D721Med (cell line): ENCODE results near the gene PPBP.

Source experiments
- DNase-seq: peaks from one replicate; pipeline ENCODE4 v3.0.0; 2011; ENCODE audit warnings: low spot score; ENCODE audit not compliant: insufficient read length
- FAIRE-seq: peaks from 2 replicates; lab custom pipeline; 2011; peaks lifted over from hg19 to GRCh38; lab: Jason Lieb, UNC
- TF ChIP-seq, protein P1 (sequence below): IDR thresholded peaks from 2 replicates; pipeline ENCODE4 v1.5.1; 2012; ENCODE audit warnings: mild to moderate bottlenecking, control low read depth; ENCODE audit not compliant: insufficient read depth; ENCODE audit errors: missing control alignments

Gene PPBP

DNA sequence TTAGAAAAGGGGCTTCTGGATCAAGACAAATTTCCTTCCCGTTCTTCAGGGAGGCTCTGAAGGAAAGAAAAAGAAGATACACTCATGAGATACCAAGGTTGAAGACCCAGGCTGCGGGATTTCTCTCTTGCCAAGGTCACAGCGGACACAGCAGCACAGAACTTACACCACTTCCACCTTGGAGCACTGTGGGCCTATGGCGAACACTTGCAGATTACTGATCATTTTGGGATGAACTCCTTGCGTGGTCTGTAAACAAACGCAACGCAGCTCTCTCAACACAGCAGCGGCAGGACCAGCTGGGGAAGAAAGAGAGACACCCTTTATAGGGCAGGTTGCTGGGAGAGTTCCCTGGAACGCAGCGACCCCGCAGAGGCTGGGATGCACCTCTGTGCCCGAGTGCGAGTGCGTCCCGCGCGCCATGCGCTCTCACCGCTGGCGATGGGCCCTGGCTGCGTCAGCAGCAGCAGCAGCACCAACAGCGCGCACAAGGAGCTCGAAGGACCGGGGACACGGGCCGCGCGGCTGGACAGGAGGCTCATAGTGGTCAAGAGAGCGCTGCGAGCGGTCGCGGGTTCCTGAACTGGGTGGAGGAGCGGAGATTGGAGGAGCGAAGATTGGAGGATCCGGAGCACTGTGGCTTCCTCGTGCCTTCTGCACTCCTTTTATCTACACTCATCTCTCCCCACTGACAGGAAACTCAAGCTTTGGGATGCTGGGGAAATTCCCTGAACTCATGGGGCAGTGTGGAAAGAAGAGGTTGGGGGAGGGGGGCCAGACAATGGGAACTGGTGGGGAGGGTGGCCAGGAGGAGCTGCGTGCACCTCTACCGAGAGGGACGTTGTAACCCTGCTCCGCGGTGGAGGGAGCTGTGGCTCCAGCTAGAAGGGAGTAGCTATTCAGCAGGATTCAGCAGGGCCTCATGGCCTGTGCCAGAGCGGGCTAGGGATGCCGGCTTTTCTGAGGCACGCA is 10.3 kb upstream of the PPBP start, which contains the start of gene CXCL5:
Gene CXCL5, minus strand, starts transcription at position 638 of the 972 bp plus-strand sequence. Its CDS starts 96 bp downstream, at position 542.
- no peak for DNase-seq
- TF ChIP-seq, protein P1, sequence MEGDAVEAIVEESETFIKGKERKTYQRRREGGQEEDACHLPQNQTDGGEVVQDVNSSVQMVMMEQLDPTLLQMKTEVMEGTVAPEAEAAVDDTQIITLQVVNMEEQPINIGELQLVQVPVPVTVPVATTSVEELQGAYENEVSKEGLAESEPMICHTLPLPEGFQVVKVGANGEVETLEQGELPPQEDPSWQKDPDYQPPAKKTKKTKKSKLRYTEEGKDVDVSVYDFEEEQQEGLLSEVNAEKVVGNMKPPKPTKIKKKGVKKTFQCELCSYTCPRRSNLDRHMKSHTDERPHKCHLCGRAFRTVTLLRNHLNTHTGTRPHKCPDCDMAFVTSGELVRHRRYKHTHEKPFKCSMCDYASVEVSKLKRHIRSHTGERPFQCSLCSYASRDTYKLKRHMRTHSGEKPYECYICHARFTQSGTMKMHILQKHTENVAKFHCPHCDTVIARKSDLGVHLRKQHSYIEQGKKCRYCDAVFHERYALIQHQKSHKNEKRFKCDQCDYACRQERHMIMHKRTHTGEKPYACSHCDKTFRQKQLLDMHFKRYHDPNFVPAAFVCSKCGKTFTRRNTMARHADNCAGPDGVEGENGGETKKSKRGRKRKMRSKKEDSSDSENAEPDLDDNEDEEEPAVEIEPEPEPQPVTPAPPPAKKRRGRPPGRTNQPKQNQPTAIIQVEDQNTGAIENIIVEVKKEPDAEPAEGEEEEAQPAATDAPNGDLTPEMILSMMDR: no peak
- FAIRE-seq: no peak

DNA sequence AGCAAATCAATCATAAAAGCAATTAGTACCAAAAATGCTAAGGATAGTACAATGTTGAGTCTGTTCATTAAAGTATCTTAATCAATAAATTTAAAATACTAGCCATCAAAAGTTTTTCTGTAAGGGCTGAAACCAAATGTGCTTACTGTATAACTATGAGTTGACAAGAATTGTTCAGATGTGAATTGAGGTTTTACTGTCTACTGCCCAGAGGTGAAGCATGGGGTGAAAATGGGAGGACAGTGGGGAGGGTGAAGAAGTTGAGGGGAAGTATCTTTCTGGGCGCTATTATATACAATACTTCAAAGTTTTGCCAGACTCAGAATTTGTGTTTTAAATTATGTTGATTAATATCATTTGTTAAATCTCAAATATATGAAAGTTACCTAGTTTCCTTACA is 4.1 kb upstream of the PPBP start:
- no peak for FAIRE-seq
- TF ChIP-seq, protein P1: no peak
- DNase-seq: no peak

DNA sequence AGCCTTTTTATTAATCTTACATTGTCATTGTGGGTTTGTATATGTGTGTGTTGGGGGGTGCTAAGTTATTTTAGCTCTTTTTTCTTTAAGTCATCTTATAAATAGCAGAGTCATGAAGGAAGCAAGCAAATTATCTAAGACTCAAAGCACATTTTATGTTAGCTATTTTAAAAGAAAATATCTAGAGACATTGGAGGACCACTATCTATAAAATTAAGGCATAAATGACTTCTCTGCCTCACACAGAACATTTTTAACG is 3.7 kb upstream of the PPBP start:
- TF ChIP-seq, protein P1: no peak
- DNase-seq (no peak), FAIRE-seq (no peak)

DNA sequence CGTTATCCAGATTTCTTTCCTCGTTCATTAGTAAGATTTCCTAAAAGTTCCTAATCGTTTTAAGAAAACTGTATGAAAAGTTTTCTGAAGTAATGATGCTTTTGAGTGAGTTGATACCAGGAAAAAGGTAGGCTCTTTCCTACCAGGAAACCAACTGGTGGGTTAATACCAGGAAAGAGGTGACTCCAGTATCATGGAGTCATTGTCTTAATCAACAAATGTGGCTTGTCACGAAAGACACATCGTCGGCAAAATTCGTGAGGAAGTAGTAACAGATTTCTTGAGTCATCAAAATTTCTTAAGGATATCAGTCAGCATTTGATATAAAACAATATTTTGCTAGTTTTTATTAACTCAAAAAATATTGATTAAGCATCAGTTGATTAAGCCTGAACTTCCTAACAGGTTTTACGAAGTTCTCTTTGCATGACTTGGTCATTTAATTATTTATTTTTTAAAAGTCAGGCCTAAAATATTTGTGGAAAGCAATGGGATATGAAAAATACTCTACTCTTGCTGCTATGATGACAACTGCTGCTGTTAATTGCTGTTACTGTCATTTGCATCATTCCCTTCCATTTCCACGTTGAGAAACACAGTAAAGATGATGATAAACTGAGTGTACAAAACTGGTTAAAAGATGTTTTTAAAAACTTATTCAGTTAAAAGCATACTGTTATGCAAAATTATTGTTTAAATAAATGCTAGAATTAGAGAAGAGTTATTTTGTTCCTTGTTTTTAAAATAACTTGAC is 3.2 kb upstream of the PPBP start:
- FAIRE-seq: no peak
- no peak for DNase-seq
- TF ChIP-seq, protein P1: no peak

DNA sequence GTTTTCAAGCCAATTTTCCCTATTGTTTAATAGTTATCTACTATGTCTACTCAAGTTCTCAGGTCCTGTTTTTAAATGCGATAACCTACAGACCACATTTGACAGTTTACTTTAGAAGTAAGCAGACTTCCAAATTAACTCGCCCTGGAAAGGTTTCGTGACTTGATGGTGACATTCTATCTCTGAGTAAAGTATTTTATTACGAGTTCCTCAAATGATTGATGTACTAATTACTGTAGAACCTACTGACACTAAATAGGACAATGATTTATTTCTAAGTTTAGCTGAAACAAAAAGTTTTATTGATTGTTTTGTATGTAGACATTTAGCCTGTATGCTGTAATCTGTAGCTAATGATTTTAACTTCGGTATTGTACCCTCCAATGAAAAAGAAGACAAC is 1.9 kb upstream of the PPBP start:
- TF ChIP-seq, protein P1: no peak
- FAIRE-seq (no peak), DNase-seq (no peak)

DNA sequence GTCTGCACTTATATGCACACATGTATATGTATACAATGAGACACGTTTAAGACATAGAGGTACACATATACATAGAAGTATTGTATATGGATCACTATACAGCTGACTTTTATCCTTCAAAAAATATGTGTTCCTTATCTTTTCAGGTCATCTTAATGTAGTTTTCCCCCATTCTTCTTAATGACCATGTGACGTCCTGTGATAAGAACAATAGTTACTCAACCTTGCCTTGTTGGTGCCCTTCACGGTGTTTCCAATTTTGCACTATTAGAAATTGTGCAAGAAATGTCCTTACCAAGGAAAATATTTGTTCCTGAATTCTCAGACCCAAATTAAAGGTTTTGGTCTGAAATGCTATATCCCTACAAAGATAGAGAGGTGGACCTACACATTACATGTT is 1.0 kb upstream of the PPBP start:
- DNase-seq: no peak
- no peak for FAIRE-seq
- TF ChIP-seq, protein P1: no peak
